ENCODE results near the gene TBC1D32.

GRCh38 chr6:121158891-121159290 is 175.4 kb downstream of the TBC1D32 start:
- no peak for TF ChIP-seq CTCF (conservative IDR thresholded peaks at IDR 0.05 in 1 of 2, IDR thresholded peaks at IDR 0.05 in 1 of 2; ENCODE audit: low read depth in 1 of 2, low read length in 2 of 2)
- no peak for TF ChIP-seq EZH2 (IDR thresholded peaks at IDR 0.05; ENCODE audit: low read length, missing control alignments)
